WERI-Rb-1 (cell line): ENCODE measurements around the gene MCEE.
A peak's percentile ranks its signal among the peaks of the same experiment; 100 is the strongest.
"Not testable (repeated sequence)": the region's sequence is repeated elsewhere in the genome, so short reads cannot be mapped to it uniquely, and the experiment has no call there.

ENCODE experiments used
- DNase-seq: peaks from one replicate; pipeline ENCODE4 v3.0.0-alpha.2; 2020
- H3K27ac ChIP-seq: fragments of 250-450 bp; sonication (Bioruptor Pico); 2 replicates; pipeline ENCODE4 v1.5.1; 2020; ENCODE audit warnings: mild to moderate bottlenecking, moderate library complexity
- H3K27me3 ChIP-seq: fragments of 250-450 bp; sonication (Bioruptor Pico); 2 replicates; pipeline ENCODE4 v1.5.1; 2021; ENCODE audit warnings: mild to moderate bottlenecking, low read depth, moderate library complexity; ENCODE audit not compliant: insufficient read depth, severe bottlenecking
- H3K36me3 ChIP-seq: fragments of 250-450 bp; sonication (Bioruptor Pico); 2 replicates; pipeline ENCODE4 v1.5.1; 2020; ENCODE audit warnings: mild to moderate bottlenecking, moderate library complexity
- H3K4me3 ChIP-seq: 2 replicates; pipeline ENCODE4 v1.5.1; 2011; ENCODE audit warnings: low read depth, mild to moderate bottlenecking, control low read depth, low read length
- H3K9me3 ChIP-seq: fragments of 250-450 bp; sonication (Bioruptor Pico); 2 replicates; pipeline ENCODE4 v1.5.1; 2021; ENCODE audit warnings: mild to moderate bottlenecking, moderate library complexity; ENCODE audit not compliant: severe bottlenecking
- CTCF ChIP-seq: IDR thresholded peaks from 2 replicates; pipeline ENCODE4 v1.5.1; 2011; ENCODE audit warnings: low read depth, mild to moderate bottlenecking, control low read depth, inconsistent platforms, low read length

MCEE gene

GRCh38 chr2:71150082-71150816 lies 20.2 kb upstream of the MCEE start:
- H3K27ac ChIP-seq: no peak overlapping the region
- peaks cover 51% of the 10 kb centered on the region for H3K36me3 ChIP-seq
- H3K4me3 ChIP-seq: no peak overlapping the region
- DNase-seq: no peak
- H3K27me3 ChIP-seq: no peaks in the 10 kb centered on the region
- no peaks in the 10 kb centered on the region for H3K9me3 ChIP-seq
- TF ChIP-seq CTCF: 0 out of 2 replicates have a peak, but pooled peaks have one; percentile 4

DNA sequence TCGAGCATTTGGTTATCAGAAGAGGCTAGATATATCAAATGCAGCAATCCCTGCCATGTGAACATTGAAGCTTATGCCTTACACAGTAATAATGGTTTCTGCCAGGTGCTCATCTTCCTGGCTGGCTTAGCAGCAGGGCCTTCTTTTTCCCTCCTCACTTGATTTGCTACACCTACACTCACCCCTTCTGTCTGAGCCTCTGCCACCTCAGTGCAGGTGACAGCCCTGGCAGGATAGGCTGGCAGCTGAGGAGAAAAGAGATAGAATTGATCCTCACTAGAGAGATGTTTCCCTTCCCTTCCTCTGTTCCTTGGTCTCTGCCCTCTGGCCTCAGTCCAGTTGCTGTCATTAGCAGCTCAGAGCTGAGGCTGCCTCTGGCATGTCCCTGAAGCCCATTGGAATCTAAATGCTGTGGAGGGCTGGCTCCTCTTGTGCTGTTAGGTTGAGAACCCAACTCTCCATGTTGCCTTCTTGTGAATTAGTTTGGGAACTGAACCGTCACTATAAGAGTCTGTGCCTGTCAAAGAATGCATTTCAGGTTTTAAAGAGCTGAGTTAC lies 18.6 kb upstream of the MCEE start:
- Histone ChIP-seq H3K4me3 (no peak overlapping the region), H3K9me3 (no peaks in the 10 kb centered on the region), H3K36me3 (peaks cover 67% of the 10 kb centered on the region), H3K27me3 (no peaks in the 10 kb centered on the region), H3K27ac (no peak overlapping the region)
- TF ChIP-seq CTCF: no peak
- DNase-seq: no peak

- H3K27ac ChIP-seq: no peak overlapping the region
- no peaks in the 10 kb centered on the region for H3K27me3 ChIP-seq
- peaks cover 92% of the 10 kb centered on the region for H3K36me3 ChIP-seq
- H3K4me3 ChIP-seq: no peak overlapping the region
- TF ChIP-seq CTCF: no peak
- DNase-seq: no peak
- H3K9me3 ChIP-seq: no peaks in the 10 kb centered on the region
Measured at GRCh38 chr2:71143782-71144181, 13.8 kb upstream of the MCEE start.

DNA sequence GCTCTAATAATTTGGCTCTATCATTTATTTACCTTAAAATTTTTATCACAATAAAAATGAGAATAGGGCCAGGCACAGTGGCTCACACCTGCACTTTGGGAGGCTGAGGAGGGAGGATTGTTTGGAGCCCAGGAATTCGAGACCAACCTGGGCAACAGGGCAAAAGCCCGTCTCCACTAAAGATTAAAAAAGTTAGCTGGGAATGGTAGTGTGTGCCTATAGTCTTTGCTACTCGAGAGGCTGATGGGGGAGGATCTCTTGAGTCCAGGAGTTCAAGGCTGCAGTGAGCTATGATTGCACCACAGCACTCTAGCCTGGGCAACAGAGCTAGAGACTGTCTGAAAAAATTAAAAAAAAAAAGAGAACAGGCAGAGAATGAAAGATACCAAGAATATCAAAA lies 6.1 kb upstream of the MCEE start:
- H3K9me3 ChIP-seq: no peaks in the 10 kb centered on the region
- H3K27ac ChIP-seq: no peak overlapping the region
- H3K4me3 ChIP-seq: no peak overlapping the region
- no peaks in the 10 kb centered on the region for H3K27me3 ChIP-seq
- no peak for TF ChIP-seq CTCF
- peaks cover 82% of the 10 kb centered on the region for H3K36me3 ChIP-seq
- DNase-seq: no peak

DNA sequence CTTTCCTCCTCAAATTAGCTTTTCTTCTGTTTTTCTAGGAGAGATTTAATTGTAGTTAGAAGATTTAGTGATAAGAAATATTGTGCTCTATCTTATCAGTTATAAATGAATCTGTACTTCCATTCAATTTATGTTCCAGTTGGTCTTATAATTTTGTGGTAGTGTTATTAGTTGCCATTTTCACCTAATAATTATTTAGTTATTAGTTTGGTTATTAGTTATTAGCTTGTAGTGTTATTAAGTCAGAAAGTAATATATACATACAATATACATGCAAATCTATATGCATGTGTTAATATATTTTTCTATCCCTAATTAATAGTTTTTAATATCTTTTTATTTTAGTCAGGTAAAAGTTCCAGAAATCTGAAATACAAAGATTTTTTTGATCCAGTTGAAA lies 3.6 kb upstream of the MCEE start:
- TF ChIP-seq CTCF: no peak
- no peak for DNase-seq
- H3K27me3 ChIP-seq: no peaks in the 10 kb centered on the region
- no peaks in the 10 kb centered on the region for H3K9me3 ChIP-seq
- no peak overlapping the region for H3K4me3 ChIP-seq
- no peak overlapping the region for H3K27ac ChIP-seq
- H3K36me3 ChIP-seq: peaks cover 59% of the 10 kb centered on the region

GRCh38 chr2:71131387-71132166 lies 1.5 kb upstream of the MCEE start:
- DNase-seq, H3K9me3 ChIP-seq, H3K27me3 ChIP-seq: not testable (repeated sequence)
- Histone ChIP-seq H3K27ac (peak overlapping the region; percentile 90; the same call in 1 of the 2 replicates), H3K36me3 (peaks cover 47% of the 10 kb centered on the region), H3K4me3 (peak overlapping the region; percentile 97)
